B cell (primary cell): ENCODE measurements around the gene FAM76A. TPM values are rescaled to one million over a fixed set of nuclear protein-coding genes. Genes with fewer than 3 reads are reported as not detected.

Experiments used
- ATAC-seq: fragments of 200-7000 bp; cut with Tn5 transposase; one replicate; pipeline ENCODE4 v1.10.0; 2021; ENCODE audit warnings: low read depth, mild to moderate bottlenecking, moderate number of reproducible peaks, moderate library complexity
- CTCF ChIA-PET: fragments of 350-600 bp; sonication (Branson Sonifier 250); formaldehyde crosslinking; loops from one replicate; lab custom pipeline; 2021; ENCODE audit warnings: antibody characterized with exemption, inconsistent platforms; lab: Charles Lee
- POLR2A ChIA-PET: fragments of 350-600 bp; sonication (Branson Sonifier 250); formaldehyde crosslinking; loops from one replicate; lab custom pipeline; 2021; ENCODE audit warnings: antibody characterized with exemption; lab: Charles Lee
- DNase-seq: peaks from one replicate; pipeline ENCODE4 v3.0.0; 2013
- H2AFZ ChIP-seq: 2 replicates; pipeline ENCODE4 v1.6.1; 2012; ENCODE audit warnings: mild to moderate bottlenecking, low read depth, low read length; ENCODE audit not compliant: insufficient read depth, poor library complexity, severe bottlenecking
- H3K27ac ChIP-seq, 2 donors: 1 replicate in 1 of 2; 2 replicates in 1 of 2; pipeline ENCODE4 v1.5.1; 2012 to 2013; ENCODE audit warnings: low read length in 2 of 2, mild to moderate bottlenecking in 2 of 2, moderate library complexity in 1 of 2
- H3K27me3 ChIP-seq, 4 experiments: fragments of 200-600 bp in 1 of 4; sonication (generic) in 1 of 4; replicated peaks in 1 of 4; 1 replicate in 2 of 4; 2 replicates in 2 of 4; pipeline versions ENCODE4 v1.6.1 to v1.7.0; 2013 to 2016; ENCODE audit warnings: low read length in 3 of 4, mild to moderate bottlenecking in 2 of 4, mixed read lengths in 1 of 4, moderate library complexity in 1 of 4; ENCODE audit not compliant: insufficient read depth in 4 of 4, control insufficient read depth in 3 of 4; ENCODE audit errors: control extremely low read depth in 1 of 4
- H3K36me3 ChIP-seq, 2 experiments: replicated peaks in 1 of 2; 1 replicate in 1 of 2; 2 replicates in 1 of 2; pipeline versions ENCODE4 v1.6.1 to v1.7.1; 2013; ENCODE audit warnings: low read length in 1 of 2; ENCODE audit not compliant: insufficient read depth in 2 of 2, control insufficient read depth in 1 of 2; ENCODE audit errors: control extremely low read depth in 1 of 2, extremely low read depth in 1 of 2
- H3K4me1 ChIP-seq, 2 donors: fragments of 200-600 bp in 1 of 2; sonication (generic) in 1 of 2; 1 replicate in 1 of 2; 2 replicates in 1 of 2; pipeline versions ENCODE4 v1.5.1 to v1.6.1; 2013 to 2017; ENCODE audit warnings: low read length in 2 of 2; ENCODE audit not compliant: control insufficient read depth in 2 of 2, insufficient read depth in 2 of 2
- H3K4me2 ChIP-seq: replicated peaks from 2 replicates; pipeline ENCODE3; 2012; ENCODE audit warnings: mild to moderate bottlenecking, low read depth, low read length; ENCODE audit not compliant: poor library complexity, severe bottlenecking
- H3K4me3 ChIP-seq, 5 experiments: fragments of 200-600 bp in 1 of 5; sonication (generic) in 1 of 5; 1 replicate in 3 of 5; 2 replicates in 2 of 5; pipeline versions ENCODE4 v1.5.1 to v1.7.0; 2011 to 2016; ENCODE audit warnings: low read length in 4 of 5, mild to moderate bottlenecking in 4 of 5, low read depth in 2 of 5, control low read depth in 1 of 5, moderate library complexity in 1 of 5; ENCODE audit not compliant: insufficient read depth in 1 of 5; ENCODE audit errors: control extremely low read depth in 1 of 5, extremely low read depth in 1 of 5
- H3K79me2 ChIP-seq: fragments of 200-600 bp; sonication (generic); one replicate; pipeline ENCODE4 v1.6.0; 2016; ENCODE audit warnings: low read length; ENCODE audit not compliant: control insufficient read depth, insufficient read depth
- H3K9ac ChIP-seq: fragments of 200-600 bp; sonication (generic); 2 replicates; pipeline ENCODE4 v1.6.1; 2017; ENCODE audit warnings: mild to moderate bottlenecking, low read length, moderate library complexity
- H3K9me3 ChIP-seq, 3 donors: one replicate each; pipeline versions ENCODE4 v1.6.1 to v1.7.1; 2013; ENCODE audit warnings: low read length in 2 of 3; ENCODE audit not compliant: control insufficient read depth in 2 of 3, insufficient read depth in 1 of 3; ENCODE audit errors: control extremely low read depth in 1 of 3
- H4K20me1 ChIP-seq: 2 replicates; pipeline ENCODE4 v1.6.0; 2012; ENCODE audit warnings: mild to moderate bottlenecking, low read length; ENCODE audit not compliant: insufficient read depth, control insufficient read depth, poor library complexity, severe bottlenecking
- H3K27ac Mint-ChIP-seq: one replicate; pipeline ENCODE4 v1.8.0; 2021; ENCODE audit warnings: mixed read lengths
- H3K27me3 Mint-ChIP-seq: one replicate; pipeline ENCODE4 v1.8.0; 2021; ENCODE audit warnings: mixed read lengths
- H3K4me1 Mint-ChIP-seq: one replicate; pipeline ENCODE4 v1.8.0; 2021; ENCODE audit warnings: mixed read lengths
- H3K4me3 Mint-ChIP-seq: one replicate; pipeline ENCODE4 v1.8.0; 2021; ENCODE audit warnings: mixed read lengths
- H3K9me3 Mint-ChIP-seq: one replicate; pipeline ENCODE4 v1.8.0; 2022; ENCODE audit warnings: mixed read lengths; ENCODE audit not compliant: insufficient read depth
- CTCF ChIP-seq: fragments of 200-600 bp; IDR thresholded peaks from one replicate; pipeline ENCODE4 v1.8.0; 2022; ENCODE audit warnings: antibody characterized with exemption, mild to moderate bottlenecking
- EZH2 ChIP-seq: IDR thresholded peaks from 2 replicates; pipeline ENCODE4 v1.6.1; 2012; ENCODE audit warnings: borderline replicate concordance, low read depth, mild to moderate bottlenecking, moderate library complexity, low read length; ENCODE audit not compliant: insufficient read depth, poor library complexity, severe bottlenecking
- WGBS: methylation state at CpG from one replicate; pipeline ENCODE4 v1.1.5; 2013; ENCODE audit warnings: missing lambda C conversion rate; ENCODE audit not compliant: insufficient coverage; 5-methylcytosine and 5-hydroxymethylcytosine counted together
- intact Hi-C: fragments of 100-400 bp; cut with micrococcal nuclease; formaldehyde crosslinking; loops from one replicate; pipeline ENCODE4 v1.10.0; 2022
- polyA plus RNA-seq: library from polyadenylated mRNA; depleted of rRNA; stranded (reverse); fragments of >200 nt; gene quantifications from 2 replicates; pipeline ENCODE4 v1.2.3, GENCODE V29; 2012
- total RNA-seq, 2 donors: library from RNA; stranded (reverse); fragments of 120-200 nt in 1 of 2; gene quantifications; 1 replicate in 1 of 2; 2 replicates in 1 of 2; pipeline versions ENCODE4 v1.2.3 to v1.2.4, GENCODE V29; 2013 to 2022

FAM76A gene
- total and polyA plus RNA-seq, 2 donors (not counting 1 experiment from before 2014, with no cell fraction given), result 11.7 to 25.0 TPM

- WGBS, result under 1% methylated on average over 50 of the region's 58 CpGs
- Histone ChIP-seq H2AFZ (peak within 1 kb of the TSS; percentile 79), H3K27ac (peak within 1 kb of the TSS; percentile 94 to 98), H3K27me3 (no peaks in the 10 kb centered on the region), H3K9ac (peak within 1 kb of the TSS; percentile 96), H3K79me2 (peaks cover 51% of the 10 kb centered on the region), H3K4me1 (peaks cover 16 to 29% of the 10 kb centered on the region in 2 donors), H3K4me2 (peak within 1 kb of the TSS; percentile 91), H3K36me3 (peaks cover 0 to 5% of the 10 kb centered on the region in 2 experiments), H3K9me3 (no peaks in the 10 kb centered on the region), H4K20me1 (peaks cover 4% of the 10 kb centered on the region), H3K4me3 (peak within 1 kb of the TSS; percentile 91 to 98 (median 97))
- Mint-ChIP-seq H3K4me1 (peaks cover 35% of the 10 kb centered on the region), H3K4me3 (peak within 1 kb of the TSS; percentile 93), H3K27me3 (no peaks in the 10 kb centered on the region), H3K27ac (peak within 1 kb of the TSS; percentile 95), H3K9me3 (no peaks in the 10 kb centered on the region)
- POLR2A ChIA-PET, result interaction anchor here (0.6 to 2.7 kb wide), 6 partner anchors 9 to 282 kb away, joined by 3 to 12 read pairs (median 4); partner anchors contain the start of genes FAM76A and PPP1R8
- CTCF ChIA-PET, result interaction anchor here (0.5 to 2.2 kb wide), 8 partner anchors 23 to 473 kb away, joined by 3 to 14 read pairs (median 4); partner anchors contain the start of genes FAM76A and IFI6
- TF ChIP-seq EZH2 (no peak), CTCF (no peak)
- ATAC-seq (peak; percentile 92), DNase-seq (peak; percentile 99)
- intact Hi-C loops, result loop anchor here (1.0 to 5.0 kb wide), 6 partner anchors 48 to 676 kb away; partner anchors contain the start of genes FAM76A, IFI6, MED18 and XKR8
Measured at GRCh38 chr1:27772932-27773825, 47.4 kb downstream of the FAM76A start, which contains the start of gene STX12. TSS of gene STX12 (plus strand) at chr1:27773219. CDS start at chr1:27773308, 89 bp downstream.
